ENCODE measurements around the gene TMEM125. TPM values are rescaled to one million over a fixed set of nuclear protein-coding genes. Genes with fewer than 3 reads are reported as not detected.

The TMEM125 gene
- total RNA-seq, 1 donor from 2014 or later: 15.7 TPM

GRCh38 chr1:43256675-43257570 lies 12.9 kb upstream of the TMEM125 start:
- TF ChIP-seq CTCF (IDR thresholded peaks at IDR 0.05; ENCODE audit: insufficient read depth, low read length, poor library complexity, severe bottlenecking): no peak
- Histone ChIP-seq H3K27me3 (ENCODE audit: control insufficient read depth, insufficient read depth, low read length) (peaks cover 5% of the 10 kb centered on the region), H3K36me3 (ENCODE audit: control insufficient read depth, insufficient read depth, low read length) (no peaks in the 10 kb centered on the region), H3K4me3 (ENCODE audit: low read depth, low read length) (no peak overlapping the region)
- DNase-seq (ENCODE audit: low read depth): no peak

- H3K36me3 ChIP-seq (ENCODE audit: control insufficient read depth, insufficient read depth, low read length): no peaks in the 10 kb centered on the region
- DNase-seq (ENCODE audit: low read depth): no peak
- peaks cover 2% of the 10 kb centered on the region for H3K27me3 ChIP-seq (ENCODE audit: control insufficient read depth, insufficient read depth, low read length)
- H3K4me3 ChIP-seq (ENCODE audit: low read depth, low read length): no peak overlapping the region
- TF ChIP-seq CTCF (IDR thresholded peaks at IDR 0.05; ENCODE audit: insufficient read depth, low read length, poor library complexity, severe bottlenecking): no peak
These were observed 11.4 kb upstream of the TMEM125 start for GRCh38 chr1:43258370-43258769.

GRCh38 chr1:43265431-43265830 lies 4.4 kb upstream of the TMEM125 start:
- Histone ChIP-seq H3K27me3 (ENCODE audit: control insufficient read depth, insufficient read depth, low read length) (peaks cover 8% of the 10 kb centered on the region), H3K4me3 (ENCODE audit: low read depth, low read length) (no peak overlapping the region), H3K36me3 (ENCODE audit: control insufficient read depth, insufficient read depth, low read length) (no peaks in the 10 kb centered on the region)
- DNase-seq (ENCODE audit: low read depth): no peak
- TF ChIP-seq CTCF (IDR thresholded peaks at IDR 0.05; ENCODE audit: insufficient read depth, low read length, poor library complexity, severe bottlenecking): no peak

GRCh38 chr1:43266881-43267280 lies 2.9 kb upstream of the TMEM125 start:
- no peak for DNase-seq (ENCODE audit: low read depth)
- no peak for TF ChIP-seq CTCF (IDR thresholded peaks at IDR 0.05; ENCODE audit: insufficient read depth, low read length, poor library complexity, severe bottlenecking)

GRCh38 chr1:43267291-43267805 lies 2.4 kb upstream of the TMEM125 start:
- DNase-seq (ENCODE audit: low read depth): no peak
- TF ChIP-seq CTCF (IDR thresholded peaks at IDR 0.05; ENCODE audit: insufficient read depth, low read length, poor library complexity, severe bottlenecking): no peak
- H3K27me3 ChIP-seq (ENCODE audit: control insufficient read depth, insufficient read depth, low read length): peaks cover 14% of the 10 kb centered on the region

More at GRCh38 chr1:43266881-43267280, 2.9 kb upstream of the TMEM125 start:
- Histone ChIP-seq H3K36me3 (ENCODE audit: control insufficient read depth, insufficient read depth, low read length) (no peaks in the 10 kb centered on the region), H3K4me3 (ENCODE audit: low read depth, low read length) (no peak overlapping the region), H3K27me3 (ENCODE audit: control insufficient read depth, insufficient read depth, low read length) (peaks cover 14% of the 10 kb centered on the region)

More at GRCh38 chr1:43267291-43267805, 2.4 kb upstream of the TMEM125 start:
- H3K4me3 ChIP-seq (ENCODE audit: low read depth, low read length): no peak overlapping the region
- H3K36me3 ChIP-seq (ENCODE audit: control insufficient read depth, insufficient read depth, low read length): no peaks in the 10 kb centered on the region

All from kidney epithelial cell (primary cell).